ENCODE data around the gene BET1L. TPM values are rescaled to one million over a fixed set of nuclear protein-coding genes. Genes with fewer than 3 reads are reported as not detected.
A peak's percentile ranks its signal among the peaks of the same experiment; 100 is the strongest.

Gene BET1L
- total and polyA plus RNA-seq, 10 of the 15 experiments (the other 5 are each of a cell fraction or from before 2014, with no cell fraction given), result 6.7 to 55.4 (median 39.7) TPM

DNA sequence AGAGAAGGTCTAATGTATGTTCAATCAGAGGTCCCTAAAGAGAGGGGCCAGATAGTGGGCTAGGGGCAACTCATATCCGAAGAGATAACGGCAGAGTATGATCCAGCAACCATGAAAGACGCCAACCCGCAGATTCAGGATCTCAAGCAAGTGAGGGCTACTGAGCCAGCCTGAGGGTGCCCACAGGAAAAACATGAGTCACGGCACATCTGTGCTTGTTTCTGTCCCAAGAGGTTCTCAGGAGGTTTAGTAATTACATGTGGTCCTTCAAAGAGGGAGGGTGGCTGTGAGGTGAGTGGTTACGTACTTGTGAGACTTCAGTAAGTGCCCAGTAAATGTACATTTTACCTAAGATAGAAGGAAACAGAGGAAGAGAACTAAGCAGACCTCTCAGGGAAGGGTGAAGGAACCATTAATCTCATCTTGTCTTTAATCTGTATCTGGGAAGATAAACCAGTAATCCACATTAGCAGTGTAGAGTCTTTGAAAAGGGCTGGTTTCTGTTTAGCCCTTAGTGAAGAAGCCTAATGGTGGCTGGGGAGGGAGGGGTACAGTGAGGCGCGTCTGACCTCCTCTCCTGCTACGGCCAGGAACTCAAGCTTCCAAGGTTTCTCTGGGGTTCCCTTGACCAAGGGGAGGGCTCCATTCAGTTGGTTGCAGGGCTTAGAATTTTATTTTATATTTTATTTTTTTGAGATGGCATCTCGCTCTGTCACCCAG is 18.7 kb upstream of the BET1L start (continued):
- TF ChIP-seq, protein P1, sequence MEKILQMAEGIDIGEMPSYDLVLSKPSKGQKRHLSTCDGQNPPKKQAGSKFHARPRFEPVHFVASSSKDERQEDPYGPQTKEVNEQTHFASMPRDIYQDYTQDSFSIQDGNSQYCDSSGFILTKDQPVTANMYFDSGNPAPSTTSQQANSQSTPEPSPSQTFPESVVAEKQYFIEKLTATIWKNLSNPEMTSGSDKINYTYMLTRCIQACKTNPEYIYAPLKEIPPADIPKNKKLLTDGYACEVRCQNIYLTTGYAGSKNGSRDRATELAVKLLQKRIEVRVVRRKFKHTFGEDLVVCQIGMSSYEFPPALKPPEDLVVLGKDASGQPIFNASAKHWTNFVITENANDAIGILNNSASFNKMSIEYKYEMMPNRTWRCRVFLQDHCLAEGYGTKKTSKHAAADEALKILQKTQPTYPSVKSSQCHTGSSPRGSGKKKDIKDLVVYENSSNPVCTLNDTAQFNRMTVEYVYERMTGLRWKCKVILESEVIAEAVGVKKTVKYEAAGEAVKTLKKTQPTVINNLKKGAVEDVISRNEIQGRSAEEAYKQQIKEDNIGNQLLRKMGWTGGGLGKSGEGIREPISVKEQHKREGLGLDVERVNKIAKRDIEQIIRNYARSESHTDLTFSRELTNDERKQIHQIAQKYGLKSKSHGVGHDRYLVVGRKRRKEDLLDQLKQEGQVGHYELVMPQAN (conservative IDR thresholded peaks at IDR 0.05), result no peak
- TF ChIP-seq CBX3 (IDR thresholded peaks at IDR 0.05; ENCODE audit: borderline replicate concordance, low read depth) (no peak), NR2C1 (IDR thresholded peaks at IDR 0.05) (no peak), IKZF2 (IDR thresholded peaks at IDR 0.05) (peak; percentile 33 to 45; a peak in 3 of 4 replicates), PAX8 (IDR thresholded peaks at IDR 0.05) (no peak), YY1 (IDR thresholded peaks at IDR 0.05; ENCODE audit: low read depth, low read length) (no peak), ZNF384 (IDR thresholded peaks at IDR 0.05; ENCODE audit: borderline replicate concordance, low read depth, low read length) (no peak), EGR1 (IDR thresholded peaks at IDR 0.05; ENCODE audit: borderline replicate concordance in 1 of 2, low read depth in 2 of 2, low read length in 2 of 2) (no peak), NFYA (IDR thresholded peaks at IDR 0.05; ENCODE audit: borderline replicate concordance, low read depth, low read length) (no peak)
- TF ChIP-seq, protein P2, sequence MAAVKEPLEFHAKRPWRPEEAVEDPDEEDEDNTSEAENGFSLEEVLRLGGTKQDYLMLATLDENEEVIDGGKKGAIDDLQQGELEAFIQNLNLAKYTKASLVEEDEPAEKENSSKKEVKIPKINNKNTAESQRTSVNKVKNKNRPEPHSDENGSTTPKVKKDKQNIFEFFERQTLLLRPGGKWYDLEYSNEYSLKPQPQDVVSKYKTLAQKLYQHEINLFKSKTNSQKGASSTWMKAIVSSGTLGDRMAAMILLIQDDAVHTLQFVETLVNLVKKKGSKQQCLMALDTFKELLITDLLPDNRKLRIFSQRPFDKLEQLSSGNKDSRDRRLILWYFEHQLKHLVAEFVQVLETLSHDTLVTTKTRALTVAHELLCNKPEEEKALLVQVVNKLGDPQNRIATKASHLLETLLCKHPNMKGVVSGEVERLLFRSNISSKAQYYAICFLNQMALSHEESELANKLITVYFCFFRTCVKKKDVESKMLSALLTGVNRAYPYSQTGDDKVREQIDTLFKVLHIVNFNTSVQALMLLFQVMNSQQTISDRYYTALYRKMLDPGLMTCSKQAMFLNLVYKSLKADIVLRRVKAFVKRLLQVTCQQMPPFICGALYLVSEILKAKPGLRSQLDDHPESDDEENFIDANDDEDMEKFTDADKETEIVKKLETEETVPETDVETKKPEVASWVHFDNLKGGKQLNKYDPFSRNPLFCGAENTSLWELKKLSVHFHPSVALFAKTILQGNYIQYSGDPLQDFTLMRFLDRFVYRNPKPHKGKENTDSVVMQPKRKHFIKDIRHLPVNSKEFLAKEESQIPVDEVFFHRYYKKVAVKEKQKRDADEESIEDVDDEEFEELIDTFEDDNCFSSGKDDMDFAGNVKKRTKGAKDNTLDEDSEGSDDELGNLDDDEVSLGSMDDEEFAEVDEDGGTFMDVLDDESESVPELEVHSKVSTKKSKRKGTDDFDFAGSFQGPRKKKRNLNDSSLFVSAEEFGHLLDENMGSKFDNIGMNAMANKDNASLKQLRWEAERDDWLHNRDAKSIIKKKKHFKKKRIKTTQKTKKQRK (IDR thresholded peaks at IDR 0.05; ENCODE audit: low read depth, low read length), result no peak
- TF ChIP-seq, protein P3, sequence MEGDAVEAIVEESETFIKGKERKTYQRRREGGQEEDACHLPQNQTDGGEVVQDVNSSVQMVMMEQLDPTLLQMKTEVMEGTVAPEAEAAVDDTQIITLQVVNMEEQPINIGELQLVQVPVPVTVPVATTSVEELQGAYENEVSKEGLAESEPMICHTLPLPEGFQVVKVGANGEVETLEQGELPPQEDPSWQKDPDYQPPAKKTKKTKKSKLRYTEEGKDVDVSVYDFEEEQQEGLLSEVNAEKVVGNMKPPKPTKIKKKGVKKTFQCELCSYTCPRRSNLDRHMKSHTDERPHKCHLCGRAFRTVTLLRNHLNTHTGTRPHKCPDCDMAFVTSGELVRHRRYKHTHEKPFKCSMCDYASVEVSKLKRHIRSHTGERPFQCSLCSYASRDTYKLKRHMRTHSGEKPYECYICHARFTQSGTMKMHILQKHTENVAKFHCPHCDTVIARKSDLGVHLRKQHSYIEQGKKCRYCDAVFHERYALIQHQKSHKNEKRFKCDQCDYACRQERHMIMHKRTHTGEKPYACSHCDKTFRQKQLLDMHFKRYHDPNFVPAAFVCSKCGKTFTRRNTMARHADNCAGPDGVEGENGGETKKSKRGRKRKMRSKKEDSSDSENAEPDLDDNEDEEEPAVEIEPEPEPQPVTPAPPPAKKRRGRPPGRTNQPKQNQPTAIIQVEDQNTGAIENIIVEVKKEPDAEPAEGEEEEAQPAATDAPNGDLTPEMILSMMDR (IDR thresholded peaks at IDR 0.05 in 2 of 3, conservative IDR thresholded peaks at IDR 0.05 in 1 of 3; ENCODE audit: control insufficient read depth in 2 of 3, extremely low read depth in 1 of 3, insufficient read depth in 1 of 3, low read depth in 3 of 3, low read length in 3 of 3), result no peak

Measured in GM12878 (cell line).